ENCODE data around the gene NDUFAF8.
A peak's percentile ranks its signal among the peaks of the same experiment; 100 is the strongest.

NDUFAF8 gene, protein sequence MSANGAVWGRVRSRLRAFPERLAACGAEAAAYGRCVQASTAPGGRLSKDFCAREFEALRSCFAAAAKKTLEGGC

GRCh38 chr17:81238815-81239713 lies at the start of gene NDUFAF8, which contains the start of gene TEPSIN:
Gene NDUFAF8, plus strand, starts transcription at chr17:81239318. Its CDS starts 46 bp downstream, at chr17:81239364.
Gene TEPSIN, minus strand, starts transcription at chr17:81239055. Its CDS starts 22 bp downstream, at chr17:81239033.
- peak within 1 kb of the TSS; percentile 84 for H3K4me3 ChIP-seq (ENCODE audit: low read depth, low read length)

GRCh38 chr17:81189670-81190530 lies 49.2 kb upstream of the NDUFAF8 start:
- H3K4me3 ChIP-seq (ENCODE audit: low read depth, low read length), result no peak overlapping the region

- no peak overlapping the region for H3K4me3 ChIP-seq (ENCODE audit: low read depth, low read length)
Measured at GRCh38 chr17:81190591-81190990, 48.5 kb upstream of the NDUFAF8 start.

DNA sequence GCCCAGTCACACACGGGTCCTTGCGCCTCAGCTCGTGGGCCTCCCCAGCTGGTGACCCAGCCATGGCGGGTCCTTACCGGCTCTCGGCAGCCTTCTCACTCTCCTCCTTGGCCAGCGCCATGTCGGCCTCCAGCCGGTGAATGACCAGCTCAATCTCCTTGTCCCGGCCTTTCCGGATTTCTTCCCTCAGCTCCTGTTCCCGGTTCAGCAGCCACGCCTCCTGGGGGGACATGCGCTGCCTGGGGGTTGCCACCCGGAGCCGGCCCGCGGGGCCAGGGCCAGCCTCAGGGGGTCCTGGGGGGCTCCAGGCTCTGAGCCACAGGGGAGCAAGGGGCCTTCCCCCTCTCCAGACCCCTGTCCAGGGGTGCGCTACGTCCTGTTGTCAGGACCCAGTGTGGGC lies 48.0 kb upstream of the NDUFAF8 start:
- no peak overlapping the region for H3K4me3 ChIP-seq (ENCODE audit: low read depth, low read length)

DNA sequence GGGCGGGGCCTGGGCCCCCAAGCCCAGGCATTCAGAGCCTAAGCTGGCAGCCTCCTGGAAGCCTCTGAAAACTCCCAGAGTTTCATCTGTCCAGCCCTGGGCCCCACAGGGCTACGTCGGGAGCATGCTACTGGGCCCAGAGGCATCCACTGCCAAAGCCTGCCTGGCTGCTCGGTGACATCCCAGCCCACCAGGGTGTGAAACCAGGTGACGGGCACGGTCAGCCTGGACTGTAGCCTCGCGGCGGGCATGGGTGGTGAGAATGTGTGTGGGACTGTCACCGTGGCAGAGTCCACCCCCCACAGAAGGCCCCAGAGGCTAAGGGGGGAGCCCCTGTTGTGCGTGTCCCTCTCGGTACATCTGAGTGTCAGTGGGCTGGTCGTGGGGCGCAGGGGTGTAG lies 47.5 kb upstream of the NDUFAF8 start:
- H3K4me3 ChIP-seq (ENCODE audit: low read depth, low read length), result no peak overlapping the region

DNA sequence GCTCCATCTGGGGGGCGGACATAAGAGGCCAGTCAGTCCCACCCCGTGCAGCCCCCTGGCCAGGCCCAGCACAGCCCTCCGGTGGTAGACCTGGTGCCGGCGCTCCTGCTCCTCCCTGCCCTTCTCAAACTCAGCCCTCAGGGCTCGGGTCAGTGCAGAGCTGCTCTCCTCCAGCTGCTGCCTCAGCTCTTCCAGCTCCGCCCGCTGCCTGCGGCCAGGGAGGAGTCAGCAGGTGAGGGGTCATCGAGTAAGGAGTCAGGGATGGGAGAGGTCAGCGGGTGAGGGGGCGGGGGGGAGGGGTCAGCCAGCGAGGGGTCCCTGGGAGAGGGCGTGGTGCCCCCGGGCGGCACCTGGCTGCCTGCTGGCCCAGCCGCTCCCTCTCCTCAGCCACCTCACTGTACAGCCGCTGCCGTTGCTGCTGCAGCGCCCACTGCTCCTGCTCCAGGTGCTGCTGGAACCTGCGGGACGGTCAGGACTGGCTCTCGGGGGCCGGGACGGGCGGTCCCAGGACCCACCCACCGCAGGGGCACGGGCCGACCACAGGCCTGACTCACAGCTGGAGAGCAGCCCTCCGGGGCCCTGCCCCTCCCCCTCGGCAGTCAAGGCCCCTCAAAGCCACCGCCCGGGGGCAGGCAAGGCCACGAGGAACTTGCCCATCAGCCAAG lies 46.6 kb upstream of the NDUFAF8 start:
- no peak overlapping the region for H3K4me3 ChIP-seq (ENCODE audit: low read depth, low read length)

GRCh38 chr17:81193051-81193410 lies 46.1 kb upstream of the NDUFAF8 start:
- no peak overlapping the region for H3K4me3 ChIP-seq (ENCODE audit: low read depth, low read length)

DNA sequence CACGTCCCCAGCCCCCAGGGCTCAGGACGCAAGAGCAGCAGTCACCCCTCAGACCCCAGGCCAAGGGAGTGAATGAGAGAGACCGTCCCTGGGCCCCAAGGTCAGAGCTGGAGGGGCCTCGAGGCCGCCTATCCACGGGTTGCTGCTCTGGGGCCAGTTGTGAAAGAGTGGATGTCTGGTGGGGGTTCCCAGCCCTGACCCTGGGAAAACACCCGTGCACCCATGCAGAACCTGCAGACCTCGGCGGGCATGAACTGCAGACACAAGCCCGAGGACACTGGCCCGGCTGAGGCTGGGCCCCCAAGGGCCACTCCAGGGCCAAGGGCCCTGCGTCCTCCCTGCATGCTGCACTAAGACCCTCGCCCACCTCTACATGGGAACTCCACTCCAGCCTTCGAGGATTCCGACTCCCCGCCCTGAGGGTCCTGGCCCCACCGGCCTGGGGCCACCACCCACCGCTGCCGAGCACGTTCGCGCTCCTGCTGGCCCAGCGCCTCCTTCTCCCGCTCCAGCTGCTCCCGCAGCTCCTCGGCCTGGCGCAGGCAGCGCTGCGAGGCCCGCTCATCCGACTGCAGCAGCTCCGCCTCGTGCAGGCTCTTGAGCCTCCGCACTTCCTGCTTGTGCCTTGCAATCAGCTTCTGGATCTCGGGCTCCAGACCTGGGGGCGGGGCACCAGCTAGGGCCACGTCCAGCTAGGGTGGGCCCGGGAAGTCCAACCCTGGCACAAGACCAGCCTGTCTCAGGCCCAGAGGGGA lies 45.5 kb upstream of the NDUFAF8 start:
- no peak overlapping the region for H3K4me3 ChIP-seq (ENCODE audit: low read depth, low read length)

GRCh38 chr17:81194225-81194760 lies 44.8 kb upstream of the NDUFAF8 start:
- no peak overlapping the region for H3K4me3 ChIP-seq (ENCODE audit: low read depth, low read length)

- H3K4me3 ChIP-seq (ENCODE audit: low read depth, low read length), result no peak overlapping the region
Measured at GRCh38 chr17:81194941-81195901, 43.9 kb upstream of the NDUFAF8 start.

GRCh38 chr17:81195941-81196495 lies 43.1 kb upstream of the NDUFAF8 start:
- H3K4me3 ChIP-seq (ENCODE audit: low read depth, low read length), result no peak overlapping the region

DNA sequence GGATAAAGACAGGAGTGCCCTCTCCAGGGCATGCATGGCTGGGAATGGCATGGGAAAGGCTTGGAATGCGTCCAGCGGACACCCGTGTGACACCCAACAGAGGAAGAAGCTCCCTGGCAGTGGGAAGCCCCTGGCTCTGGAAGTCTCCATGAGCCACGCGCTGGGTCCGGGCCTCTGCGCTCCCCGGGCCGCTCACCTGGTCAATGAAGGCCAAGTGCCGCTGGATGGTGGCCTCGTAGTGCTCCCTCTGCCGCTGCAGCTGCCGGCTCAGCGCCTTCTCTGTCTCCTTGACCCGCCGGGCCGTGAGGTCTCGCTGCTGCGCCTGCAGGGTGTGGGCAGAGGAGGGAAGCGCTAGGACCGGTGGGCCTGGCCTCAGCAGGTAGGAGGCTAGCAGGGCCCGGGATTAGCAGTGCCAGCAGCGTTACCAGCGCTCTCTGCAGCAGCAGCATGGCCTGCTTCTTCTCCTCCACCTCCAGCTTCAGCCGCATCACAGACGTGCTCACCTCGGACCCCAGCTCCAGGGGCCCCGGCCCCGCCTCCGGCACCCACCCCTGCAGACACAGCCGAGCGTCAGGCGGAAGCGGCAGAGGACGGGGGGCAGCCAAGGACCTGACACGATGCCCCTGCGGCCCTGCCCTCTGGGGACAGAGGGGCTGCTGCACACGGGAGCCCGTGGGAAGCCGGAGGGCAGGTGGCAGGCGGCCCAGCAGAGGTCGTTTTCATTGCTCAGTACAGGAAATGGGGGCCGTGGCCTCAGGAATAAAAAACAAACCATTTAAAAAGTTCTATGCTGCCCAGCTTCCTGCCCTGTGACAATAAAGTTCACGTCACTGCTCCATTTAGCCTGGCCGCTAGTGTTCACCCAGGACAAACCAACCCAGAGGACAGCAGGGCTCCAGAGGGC lies 42.4 kb upstream of the NDUFAF8 start:
- H3K4me3 ChIP-seq (ENCODE audit: low read depth, low read length), result no peak overlapping the region

DNA sequence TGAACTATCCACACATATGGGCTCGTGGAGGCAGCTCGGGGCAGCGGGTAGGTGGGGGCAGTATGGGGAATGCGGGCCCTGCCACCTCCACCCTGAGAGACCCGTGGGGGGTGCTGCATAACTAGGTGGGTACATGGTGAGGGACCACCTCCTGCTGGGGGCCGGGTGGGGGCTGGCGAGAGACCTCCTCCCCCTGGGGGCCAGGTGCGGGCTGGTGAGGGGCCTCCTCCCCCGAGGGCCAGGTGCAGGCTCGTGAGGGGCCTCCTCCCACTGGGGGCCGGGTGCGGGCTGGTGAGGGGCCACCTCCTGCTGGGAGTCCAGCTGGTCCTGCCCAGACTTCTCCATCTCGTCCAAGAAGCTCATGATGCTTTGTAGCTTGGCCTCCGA lies 41.7 kb upstream of the NDUFAF8 start:
- no peak overlapping the region for H3K4me3 ChIP-seq (ENCODE audit: low read depth, low read length)

GRCh38 chr17:81197831-81198490 lies 41.2 kb upstream of the NDUFAF8 start:
- no peak overlapping the region for H3K4me3 ChIP-seq (ENCODE audit: low read depth, low read length)

DNA sequence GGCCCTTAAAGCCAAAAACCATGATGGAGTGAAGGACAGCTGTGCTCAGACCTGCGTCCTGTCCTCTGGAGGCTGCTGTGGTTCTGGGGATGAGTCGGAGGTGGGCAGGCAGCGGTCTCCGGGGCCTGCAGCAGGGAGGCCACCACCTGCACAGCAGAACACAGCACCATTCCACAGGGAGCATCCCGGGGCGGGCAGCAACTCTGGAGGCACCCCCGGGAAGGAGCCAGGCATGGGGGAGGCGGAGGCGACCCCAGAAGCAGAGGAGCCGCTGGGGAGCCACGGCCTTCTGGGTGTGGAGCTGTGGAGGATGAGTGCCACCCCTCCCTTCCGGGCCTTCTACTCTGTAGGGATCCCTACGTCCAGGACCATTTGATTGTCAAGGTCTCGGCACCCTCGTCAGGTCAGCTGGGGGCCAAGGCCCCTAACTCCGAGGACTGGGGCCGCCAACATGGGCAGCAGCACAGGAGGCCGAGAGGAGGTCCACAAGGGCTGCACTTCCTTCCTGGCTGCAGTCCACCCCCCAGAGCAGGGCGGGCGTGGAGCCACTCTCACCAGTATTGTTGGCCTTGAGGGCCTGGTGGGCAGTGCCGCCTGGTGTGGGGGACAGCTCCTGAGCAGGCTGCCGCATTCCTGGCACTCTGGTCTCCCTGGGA lies 40.2 kb upstream of the NDUFAF8 start:
- no peak overlapping the region for H3K4me3 ChIP-seq (ENCODE audit: low read depth, low read length)

DNA sequence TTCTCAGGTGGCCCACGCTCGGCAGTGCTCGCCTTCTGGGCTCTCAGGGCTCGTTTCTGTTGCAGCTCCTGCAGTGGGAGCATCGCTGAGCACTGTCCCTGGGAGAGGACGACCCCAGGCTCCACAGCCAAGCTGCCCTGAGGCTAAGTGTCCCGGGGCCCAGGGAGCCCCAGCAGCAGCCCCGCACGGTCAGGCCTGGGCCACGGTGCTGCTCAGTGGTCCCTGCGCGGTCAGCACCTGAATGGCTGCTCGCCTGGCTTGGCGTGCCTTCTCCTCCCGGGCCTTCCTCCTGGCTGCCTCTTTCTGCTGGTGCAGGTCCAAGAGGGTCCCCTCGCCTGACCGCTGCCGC lies 39.7 kb upstream of the NDUFAF8 start:
- no peak overlapping the region for H3K4me3 ChIP-seq (ENCODE audit: low read depth, low read length)

DNA sequence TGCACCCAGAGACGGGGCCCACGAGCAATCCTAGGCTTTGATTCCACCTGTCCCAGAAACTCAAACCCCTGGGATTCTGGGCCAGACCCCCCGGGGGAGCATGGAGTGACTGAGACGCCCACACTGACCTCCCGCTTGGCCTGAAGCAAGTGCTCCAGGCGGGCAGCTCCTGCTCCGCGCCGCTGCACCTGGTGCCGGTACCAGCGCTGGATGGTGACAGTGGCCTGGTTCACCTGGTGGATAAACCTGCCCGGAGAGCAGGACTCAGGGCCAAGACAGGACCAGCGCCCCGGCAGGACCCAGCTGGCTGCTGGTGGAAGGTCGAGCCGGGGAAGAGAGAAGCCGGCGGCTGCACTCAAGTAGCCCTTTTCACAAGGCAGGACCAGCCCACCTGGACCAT lies 38.9 kb upstream of the NDUFAF8 start:
- no peak overlapping the region for H3K4me3 ChIP-seq (ENCODE audit: low read depth, low read length)
